ENCODE results near the gene TMEM63B.

- TF ChIP-seq TSHZ2 (CRISPR knock-in tag; IDR thresholded peaks at IDR 0.05) (no peak), BACH2 (CRISPR knock-in tag; IDR thresholded peaks at IDR 0.05; ENCODE audit: borderline replicate concordance) (no peak), ARNTL (CRISPR knock-in tag; IDR thresholded peaks at IDR 0.05; ENCODE audit: borderline replicate concordance, low read depth) (no peak), TCF4 (CRISPR knock-in tag; IDR thresholded peaks at IDR 0.05; ENCODE audit: borderline replicate concordance) (no peak), ZFP3 (CRISPR knock-in tag; IDR thresholded peaks at IDR 0.05) (no peak), GLIS3 (CRISPR knock-in tag; IDR thresholded peaks at IDR 0.05) (no peak), TOX (CRISPR knock-in tag; IDR thresholded peaks at IDR 0.05; ENCODE audit: borderline replicate concordance) (no peak), CSDC2 (CRISPR knock-in tag; IDR thresholded peaks at IDR 0.05) (no peak), ZNF8 (CRISPR knock-in tag; IDR thresholded peaks at IDR 0.05) (no peak)
Observed at GRCh38 chr6:44087623-44088022, 39.7 kb upstream of the TMEM63B start.

Data from SK-N-SH treated with all-trans-retinoic acid at 6 μM for 48 hours (cell line).